Endothelial cell of umbilical vein (primary cell): ENCODE data around the gene B3GNT9.

Source experiments
- EZH2 ChIP-seq: IDR thresholded peaks from 2 replicates; pipeline ENCODE4 v1.6.1; 2012; ENCODE audit warnings: borderline replicate concordance, low read depth, mild to moderate bottlenecking, moderate library complexity, low read length, inconsistent platforms; ENCODE audit not compliant: severe bottlenecking
- POLR2A ChIP-seq: IDR thresholded peaks from 2 replicates; pipeline ENCODE4 v1.6.1; 2012; ENCODE audit warnings: low read depth, mild to moderate bottlenecking, control low read depth, low read length
- POLR2AphosphoS5 ChIP-seq: IDR thresholded peaks from 2 replicates; pipeline ENCODE4 v1.6.1; 2012; ENCODE audit warnings: low read depth, mild to moderate bottlenecking, control low read depth, low read length, moderate library complexity; ENCODE audit not compliant: insufficient read depth
- TF ChIP-seq, protein P1 (sequence below), 2 donors: IDR thresholded peaks; 1 replicate in 1 of 2; 2 replicates in 1 of 2; pipeline ENCODE4 v1.5.1; 2011; ENCODE audit warnings: low read length in 2 of 2, mild to moderate bottlenecking in 2 of 2, moderate library complexity in 2 of 2, control low read depth in 1 of 2, inconsistent platforms in 1 of 2, low read depth in 1 of 2; ENCODE audit not compliant: insufficient read depth in 1 of 2; ENCODE audit errors: extremely low read depth in 1 of 2
- TF ChIP-seq, protein P2 (sequence below): IDR thresholded peaks from 2 replicates; pipeline ENCODE4 v1.6.1; 2011; ENCODE audit not compliant: insufficient read depth, insufficient read length

DNA sequence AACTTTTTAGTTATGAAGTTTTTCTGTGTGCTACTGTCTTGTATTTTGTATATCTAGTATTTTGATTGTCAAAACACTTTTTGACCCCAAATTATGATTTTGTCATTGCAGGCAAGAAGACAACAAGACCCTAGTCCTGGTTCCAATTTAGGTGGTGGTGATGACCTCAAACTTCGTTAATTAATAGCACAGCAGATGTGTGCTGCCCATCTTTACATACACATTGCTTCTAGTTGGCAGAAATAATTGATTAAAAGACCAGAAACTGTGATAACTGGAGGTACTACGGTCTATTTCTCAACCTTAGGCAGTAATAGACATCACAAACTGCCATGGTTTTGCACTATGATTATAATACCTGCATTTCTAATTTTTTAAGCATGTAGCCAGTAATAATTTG is 52.2 kb downstream of the B3GNT9 start:
- TF ChIP-seq, protein P1, sequence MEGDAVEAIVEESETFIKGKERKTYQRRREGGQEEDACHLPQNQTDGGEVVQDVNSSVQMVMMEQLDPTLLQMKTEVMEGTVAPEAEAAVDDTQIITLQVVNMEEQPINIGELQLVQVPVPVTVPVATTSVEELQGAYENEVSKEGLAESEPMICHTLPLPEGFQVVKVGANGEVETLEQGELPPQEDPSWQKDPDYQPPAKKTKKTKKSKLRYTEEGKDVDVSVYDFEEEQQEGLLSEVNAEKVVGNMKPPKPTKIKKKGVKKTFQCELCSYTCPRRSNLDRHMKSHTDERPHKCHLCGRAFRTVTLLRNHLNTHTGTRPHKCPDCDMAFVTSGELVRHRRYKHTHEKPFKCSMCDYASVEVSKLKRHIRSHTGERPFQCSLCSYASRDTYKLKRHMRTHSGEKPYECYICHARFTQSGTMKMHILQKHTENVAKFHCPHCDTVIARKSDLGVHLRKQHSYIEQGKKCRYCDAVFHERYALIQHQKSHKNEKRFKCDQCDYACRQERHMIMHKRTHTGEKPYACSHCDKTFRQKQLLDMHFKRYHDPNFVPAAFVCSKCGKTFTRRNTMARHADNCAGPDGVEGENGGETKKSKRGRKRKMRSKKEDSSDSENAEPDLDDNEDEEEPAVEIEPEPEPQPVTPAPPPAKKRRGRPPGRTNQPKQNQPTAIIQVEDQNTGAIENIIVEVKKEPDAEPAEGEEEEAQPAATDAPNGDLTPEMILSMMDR (IDR thresholded peaks at IDR 0.05; ENCODE audit: extremely low read depth in 1 of 2, insufficient read depth in 1 of 2, low read depth in 1 of 2, low read length in 2 of 2), result no peak
- TF ChIP-seq POLR2A (no peak), POLR2AphosphoS5 (no peak), EZH2 (no peak)
- TF ChIP-seq, protein P2, sequence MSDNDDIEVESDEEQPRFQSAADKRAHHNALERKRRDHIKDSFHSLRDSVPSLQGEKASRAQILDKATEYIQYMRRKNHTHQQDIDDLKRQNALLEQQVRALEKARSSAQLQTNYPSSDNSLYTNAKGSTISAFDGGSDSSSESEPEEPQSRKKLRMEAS, result no peak
